Loucy (cell line): ENCODE data around the gene MED13.

ENCODE experiments used
- CTCF ChIP-seq: fragments of 200-600 bp; sonication (generic); conservative IDR thresholded peaks from 2 replicates; pipeline ENCODE4 v1.5.1; 2014; ENCODE audit warnings: mild to moderate bottlenecking, antibody characterized with exemption, low read length
- EZH2phosphoT487 ChIP-seq: fragments of 200-600 bp; IDR thresholded peaks from 2 replicates; pipeline ENCODE4 v1.6.1; 2018; ENCODE audit warnings: antibody characterized with exemption, mild to moderate bottlenecking, moderate library complexity, borderline replicate concordance

- TF ChIP-seq CTCF (no peak), EZH2phosphoT487 (no peak)
Observed at GRCh38 chr17:62099532-62099931, 34.5 kb upstream of the MED13 start.
